Neural progenitor cell (in vitro differentiated cells): ENCODE results near the gene PURA. TPM values are rescaled to one million over a fixed set of nuclear protein-coding genes. Genes with fewer than 3 reads are reported as not detected.

Source experiments
- DNase-seq: peaks from one replicate; pipeline ENCODE4 v3.0.0-alpha.2; 2016; ENCODE audit warnings: low spot score
- H2AFZ ChIP-seq: fragments of 200-600 bp; sonication (generic); replicated peaks from 2 replicates; pipeline ENCODE4 v1.6.1; 2016; ENCODE audit warnings: antibody characterized with exemption
- H3F3A ChIP-seq: fragments of 200-600 bp; sonication (generic); 2 replicates; pipeline ENCODE4 v1.6.1; 2016; ENCODE audit warnings: antibody characterized with exemption, low read depth
- H3K27ac ChIP-seq: fragments of 200-600 bp; sonication (generic); 2 replicates; pipeline ENCODE4 v1.5.1; 2016; ENCODE audit warnings: mild to moderate bottlenecking
- H3K27me3 ChIP-seq: fragments of 200-600 bp; sonication (generic); 2 replicates; pipeline ENCODE4 v1.6.1; 2016; ENCODE audit warnings: mild to moderate bottlenecking, moderate library complexity
- H3K36me3 ChIP-seq: fragments of 200-600 bp; sonication (generic); 2 replicates; pipeline ENCODE4 v1.5.1; 2016
- H3K4me1 ChIP-seq: fragments of 200-600 bp; sonication (generic); 2 replicates; pipeline ENCODE4 v1.6.1; 2016; ENCODE audit warnings: mixed run types
- H3K4me2 ChIP-seq: fragments of 200-600 bp; sonication (generic); 2 replicates; pipeline ENCODE4 v1.6.1; 2016
- H3K4me3 ChIP-seq: fragments of 200-600 bp; sonication (generic); 2 replicates; pipeline ENCODE4 v1.5.1; 2016
- H3K79me2 ChIP-seq: fragments of 200-600 bp; sonication (generic); 2 replicates; pipeline ENCODE4 v1.6.1; 2016; ENCODE audit warnings: low read depth
- H3K9ac ChIP-seq: fragments of 200-600 bp; sonication (generic); 2 replicates; pipeline ENCODE4 v1.6.1; 2016
- H3K9me3 ChIP-seq: fragments of 200-600 bp; sonication (generic); 2 replicates; pipeline ENCODE4 v1.5.1; 2016; ENCODE audit warnings: low read depth
- H4K20me1 ChIP-seq: fragments of 200-600 bp; sonication (generic); 2 replicates; pipeline ENCODE4 v1.6.1; 2016; ENCODE audit warnings: low read depth
- H3K27ac Mint-ChIP-seq: 3 replicates; pipeline ENCODE4 v1.8.0; 2021; ENCODE audit warnings: mixed read lengths
- H3K27me3 Mint-ChIP-seq: 2 replicates; pipeline ENCODE4 v1.8.0; 2022; ENCODE audit warnings: low read depth, mild to moderate bottlenecking, inconsistent platforms, moderate library complexity, mixed read lengths; ENCODE audit not compliant: insufficient read depth
- H3K36me3 Mint-ChIP-seq: 3 replicates; pipeline ENCODE4 v1.8.0; 2021; ENCODE audit warnings: mixed read lengths
- H3K4me1 Mint-ChIP-seq: 3 replicates; pipeline ENCODE4 v1.8.0; 2021; ENCODE audit warnings: mixed read lengths
- H3K4me3 Mint-ChIP-seq: 3 replicates; pipeline ENCODE4 v1.8.0; 2021; ENCODE audit warnings: mild to moderate bottlenecking, moderate library complexity, mixed read lengths
- H3K9me3 Mint-ChIP-seq: 3 replicates; pipeline ENCODE4 v1.8.0; 2020; ENCODE audit warnings: mixed read lengths
- EZH2 ChIP-seq: fragments of 200-600 bp; sonication (generic); IDR thresholded peaks from 2 replicates; pipeline ENCODE4 v1.6.1; 2017; ENCODE audit warnings: antibody characterized with exemption, mild to moderate bottlenecking, moderate library complexity
- EZH2phosphoT487 ChIP-seq: fragments of 200-600 bp; sonication (generic); IDR thresholded peaks from 2 replicates; pipeline ENCODE4 v1.6.1; 2017; ENCODE audit warnings: antibody characterized with exemption
- total RNA-seq: library from RNA; depleted of rRNA; stranded (reverse); fragments of >200 nt; gene quantifications from 2 replicates; pipeline ENCODE4 v1.2.3, GENCODE V29; 2015; ENCODE audit warnings: low replicate concordance
- TF ChIP-seq, protein P1 (sequence below): fragments of 200-600 bp; sonication (generic); IDR thresholded peaks from 2 replicates; pipeline ENCODE4 v1.5.1; 2017; ENCODE audit warnings: antibody characterized with exemption, mild to moderate bottlenecking

PURA gene
- total RNA-seq, 1 donor from 2014 or later: 2.6 TPM

DNA sequence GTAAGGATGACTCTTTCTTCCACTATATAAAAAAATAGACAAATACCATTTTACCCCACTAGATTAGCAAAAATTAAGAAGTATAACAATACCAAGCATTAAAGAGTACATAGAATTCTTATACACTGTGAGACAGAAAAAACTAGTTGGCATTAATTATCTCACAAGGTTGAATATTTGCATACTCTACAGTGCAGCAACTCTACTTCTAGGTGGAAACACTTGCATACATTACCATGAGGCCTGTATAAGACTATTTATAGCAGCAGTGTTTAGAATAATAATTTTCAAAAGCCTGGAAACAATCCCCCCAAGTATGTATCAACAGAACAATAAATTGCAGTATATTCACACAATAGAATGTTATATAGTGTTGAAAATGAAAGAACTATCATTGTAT, 19.0 kb upstream of the PURA start:
- H3K9me3 ChIP-seq: no peaks in the 10 kb centered on the region
- no peaks in the 10 kb centered on the region for H3K79me2 ChIP-seq
- H3K4me3 ChIP-seq: no peak overlapping the region
- no peaks in the 10 kb centered on the region for H3F3A ChIP-seq
- no peak for DNase-seq
- Mint-ChIP-seq H3K27ac (no peak overlapping the region), H3K36me3 (no peaks in the 10 kb centered on the region), H3K4me3 (no peak overlapping the region), H3K4me1 (no peaks in the 10 kb centered on the region), H3K9me3 (peaks cover 3% of the 10 kb centered on the region), H3K27me3 (peaks cover 6% of the 10 kb centered on the region)
- H2AFZ ChIP-seq: no peak overlapping the region
- no peak overlapping the region for H3K4me2 ChIP-seq
- H3K4me1 ChIP-seq: no peaks in the 10 kb centered on the region
- no peak overlapping the region for H3K27ac ChIP-seq
- H3K36me3 ChIP-seq: no peaks in the 10 kb centered on the region
- H4K20me1 ChIP-seq: no peaks in the 10 kb centered on the region
- H3K9ac ChIP-seq: no peak overlapping the region
- peaks cover 80% of the 10 kb centered on the region for H3K27me3 ChIP-seq
- TF ChIP-seq, protein P1, sequence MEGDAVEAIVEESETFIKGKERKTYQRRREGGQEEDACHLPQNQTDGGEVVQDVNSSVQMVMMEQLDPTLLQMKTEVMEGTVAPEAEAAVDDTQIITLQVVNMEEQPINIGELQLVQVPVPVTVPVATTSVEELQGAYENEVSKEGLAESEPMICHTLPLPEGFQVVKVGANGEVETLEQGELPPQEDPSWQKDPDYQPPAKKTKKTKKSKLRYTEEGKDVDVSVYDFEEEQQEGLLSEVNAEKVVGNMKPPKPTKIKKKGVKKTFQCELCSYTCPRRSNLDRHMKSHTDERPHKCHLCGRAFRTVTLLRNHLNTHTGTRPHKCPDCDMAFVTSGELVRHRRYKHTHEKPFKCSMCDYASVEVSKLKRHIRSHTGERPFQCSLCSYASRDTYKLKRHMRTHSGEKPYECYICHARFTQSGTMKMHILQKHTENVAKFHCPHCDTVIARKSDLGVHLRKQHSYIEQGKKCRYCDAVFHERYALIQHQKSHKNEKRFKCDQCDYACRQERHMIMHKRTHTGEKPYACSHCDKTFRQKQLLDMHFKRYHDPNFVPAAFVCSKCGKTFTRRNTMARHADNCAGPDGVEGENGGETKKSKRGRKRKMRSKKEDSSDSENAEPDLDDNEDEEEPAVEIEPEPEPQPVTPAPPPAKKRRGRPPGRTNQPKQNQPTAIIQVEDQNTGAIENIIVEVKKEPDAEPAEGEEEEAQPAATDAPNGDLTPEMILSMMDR: no peak
- no peak for TF ChIP-seq EZH2
- no peak for TF ChIP-seq EZH2phosphoT487

DNA sequence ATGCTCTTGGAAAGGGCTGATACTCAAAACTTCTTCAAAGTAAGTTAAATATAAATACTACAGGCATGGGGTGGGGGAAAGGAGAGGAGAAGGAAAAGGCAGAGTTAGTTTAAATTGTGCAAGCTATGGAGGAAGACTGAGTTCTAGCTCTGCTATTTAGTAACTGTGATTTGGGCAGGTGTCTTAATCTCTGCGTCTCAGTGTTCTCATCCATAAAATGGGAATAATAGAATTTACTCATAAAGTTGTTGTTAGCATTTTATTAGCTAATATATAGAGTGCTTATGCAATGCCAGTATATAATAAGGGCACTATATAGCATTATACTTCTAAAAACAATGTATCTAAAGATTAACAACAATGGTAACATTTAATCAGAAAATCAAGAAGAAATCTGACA, 12.7 kb upstream of the PURA start:
- H3K27ac ChIP-seq: no peak overlapping the region
- H3K9ac ChIP-seq: no peak overlapping the region
- Mint-ChIP-seq H3K27me3 (peaks cover 24% of the 10 kb centered on the region), H3K36me3 (no peaks in the 10 kb centered on the region), H3K9me3 (no peaks in the 10 kb centered on the region), H3K4me3 (no peak overlapping the region), H3K27ac (no peak overlapping the region), H3K4me1 (peaks cover 3% of the 10 kb centered on the region)
- H3K9me3 ChIP-seq: no peaks in the 10 kb centered on the region
- H2AFZ ChIP-seq: no peak overlapping the region
- no peak overlapping the region for H3K4me2 ChIP-seq
- H4K20me1 ChIP-seq: no peaks in the 10 kb centered on the region
- peaks cover 3% of the 10 kb centered on the region for H3F3A ChIP-seq
- H3K79me2 ChIP-seq: no peaks in the 10 kb centered on the region
- TF ChIP-seq EZH2phosphoT487: no peak
- no peak for TF ChIP-seq EZH2
- TF ChIP-seq, protein P1: no peak
- DNase-seq: no peak
- no peaks in the 10 kb centered on the region for H3K4me1 ChIP-seq
- H3K4me3 ChIP-seq: no peak overlapping the region
- no peaks in the 10 kb centered on the region for H3K36me3 ChIP-seq
- peaks cover 89% of the 10 kb centered on the region for H3K27me3 ChIP-seq

DNA sequence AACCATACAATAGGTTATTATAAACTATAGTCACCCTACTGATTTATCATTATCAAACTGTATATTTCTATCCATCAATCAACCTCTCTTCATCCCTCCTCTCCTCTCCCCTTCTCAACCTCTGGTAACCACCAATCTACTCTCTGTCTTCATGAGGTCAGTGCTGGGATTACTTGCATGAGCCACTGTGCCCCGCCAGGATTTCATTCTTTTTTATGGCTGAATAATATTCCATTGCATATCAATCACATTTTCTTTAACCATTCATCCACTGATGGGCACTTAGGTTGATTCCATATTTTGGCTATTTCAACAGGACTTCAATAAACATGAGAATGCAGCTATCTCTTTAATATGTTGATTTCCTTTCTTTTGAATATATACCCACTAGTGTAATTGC, 10.8 kb upstream of the PURA start:
- no peak overlapping the region for H3K27ac Mint-ChIP-seq
- Histone ChIP-seq H3K27ac (no peak overlapping the region), H3K27me3 (peaks cover 94% of the 10 kb centered on the region), H3K9ac (no peak overlapping the region), H3K4me3 (no peak overlapping the region), H3F3A (peaks cover 21% of the 10 kb centered on the region), H3K9me3 (no peaks in the 10 kb centered on the region), H3K36me3 (no peaks in the 10 kb centered on the region), H3K79me2 (no peaks in the 10 kb centered on the region), H2AFZ (no peak overlapping the region), H4K20me1 (peaks cover under 1% of the 10 kb centered on the region), H3K4me1 (no peaks in the 10 kb centered on the region), H3K4me2 (no peak overlapping the region)
- H3K4me3 Mint-ChIP-seq: peak overlapping the region; percentile 49
- no peaks in the 10 kb centered on the region for H3K9me3 Mint-ChIP-seq
- TF ChIP-seq, protein P1: no peak
- TF ChIP-seq EZH2phosphoT487 (no peak), EZH2 (no peak)
- peaks cover 14% of the 10 kb centered on the region for H3K4me1 Mint-ChIP-seq
- peaks cover 29% of the 10 kb centered on the region for H3K27me3 Mint-ChIP-seq
- H3K36me3 Mint-ChIP-seq: no peaks in the 10 kb centered on the region
- no peak for DNase-seq
